ENCODE results near the gene PLEKHA1.

Gene PLEKHA1

DNA sequence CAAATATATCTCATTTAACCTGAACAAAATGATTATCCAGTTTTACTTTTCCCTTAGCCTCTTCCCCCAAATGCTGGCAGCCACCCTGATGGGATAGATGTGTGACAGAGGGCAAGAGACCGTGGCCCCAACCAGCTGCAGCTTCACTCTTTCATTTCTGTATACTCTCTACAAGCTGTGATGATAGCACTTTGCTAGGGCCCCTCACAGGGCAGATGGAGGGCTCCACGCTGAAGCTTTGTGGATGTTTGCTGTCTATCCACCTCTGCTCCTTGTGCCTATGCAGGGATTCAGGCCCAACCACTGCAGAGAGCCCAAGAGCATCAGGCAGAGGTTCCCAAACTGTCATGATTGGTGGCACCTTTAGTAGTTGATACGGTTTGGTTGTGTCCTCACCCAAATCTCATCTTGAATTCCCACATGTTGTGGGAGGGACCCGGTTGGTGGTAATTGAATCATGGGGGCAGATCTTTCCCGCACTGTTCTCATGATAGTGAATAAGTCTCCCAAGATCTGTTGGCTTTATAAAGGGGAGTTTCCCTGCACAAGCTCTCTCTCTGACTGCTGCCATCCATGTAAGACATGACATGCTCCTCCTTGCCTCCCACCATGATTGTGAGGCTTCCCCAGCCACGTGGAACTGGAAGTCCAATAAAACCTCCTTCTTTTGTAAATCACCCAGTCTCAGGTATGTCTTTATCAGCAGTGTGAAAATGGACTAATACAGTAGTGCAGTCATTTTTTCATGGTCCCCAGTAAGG lies 107.0 kb downstream of the PLEKHA1 start:
- no peak for DNase-seq
